ENCODE data around the gene ANTKMT. TPM values are rescaled to one million over a fixed set of nuclear protein-coding genes. Genes with fewer than 3 reads are reported as not detected.

ANTKMT gene
- total RNA-seq: 26.3 TPM

GRCh38 chr16:720990-721764 is at the start of gene ANTKMT:
Gene ANTKMT, plus strand, starts transcription at chr16:721146. Its CDS starts 129 bp downstream, at chr16:721275.
- ATAC-seq (peak; percentile 65), DNase-seq (ENCODE audit: low spot score) (peak; percentile 86)
- intact Hi-C loops (cut with DNase I): no loop called here

- DNase-seq (ENCODE audit: low spot score): no peak
- intact Hi-C loops (cut with DNase I): no loop called here
- no peak for ATAC-seq
Observed at GRCh38 chr16:671353-672131, 49.4 kb upstream of the ANTKMT start.

GRCh38 chr16:672371-672770 is 48.6 kb upstream of the ANTKMT start:
- intact Hi-C loops (cut with DNase I): no loop called here
- ATAC-seq: no peak
- no peak for DNase-seq (ENCODE audit: low spot score)

- intact Hi-C loops (cut with DNase I): no loop called here
- no peak for ATAC-seq
- no peak for DNase-seq (ENCODE audit: low spot score)
Observed at GRCh38 chr16:672851-673250, 48.1 kb upstream of the ANTKMT start.

GRCh38 chr16:673399-673991 is 47.5 kb upstream of the ANTKMT start:
- ATAC-seq (no peak), DNase-seq (ENCODE audit: low spot score) (no peak)
- intact Hi-C loops (cut with DNase I): no loop called here

GRCh38 chr16:674214-674881 is 46.6 kb upstream of the ANTKMT start:
- DNase-seq (ENCODE audit: low spot score): no peak
- intact Hi-C loops (cut with DNase I): no loop called here
- ATAC-seq: no peak

- DNase-seq (ENCODE audit: low spot score) (no peak), ATAC-seq (no peak)
- intact Hi-C loops (cut with DNase I): no loop called here
Observed at GRCh38 chr16:674968-675883, 45.7 kb upstream of the ANTKMT start, which contains the start of gene RHBDL1. Gene RHBDL1, plus strand, starts transcription at chr16:675671. Its CDS starts 120 bp downstream, at chr16:675791.

- intact Hi-C loops (cut with DNase I): no loop called here
- ATAC-seq (no peak), DNase-seq (ENCODE audit: low spot score) (no peak)
Observed at GRCh38 chr16:675884-676564, 44.9 kb upstream of the ANTKMT start.

- DNase-seq (ENCODE audit: low spot score) (no peak), ATAC-seq (no peak)
- intact Hi-C loops (cut with DNase I): no loop called here
Observed at GRCh38 chr16:676565-676902, 44.4 kb upstream of the ANTKMT start.

GRCh38 chr16:676913-677312 is 44.0 kb upstream of the ANTKMT start:
- DNase-seq (ENCODE audit: low spot score) (no peak), ATAC-seq (no peak)
- intact Hi-C loops (cut with DNase I): no loop called here

- intact Hi-C loops (cut with DNase I): no loop called here
- ATAC-seq (no peak), DNase-seq (ENCODE audit: low spot score) (no peak)
Observed at GRCh38 chr16:677316-678190, 43.4 kb upstream of the ANTKMT start.

- DNase-seq (ENCODE audit: low spot score): no peak
- peak; percentile 0 for ATAC-seq
- intact Hi-C loops (cut with DNase I): no loop called here
Observed at GRCh38 chr16:678209-678857, 42.6 kb upstream of the ANTKMT start.

GRCh38 chr16:678858-679813 is 41.8 kb upstream of the ANTKMT start:
- intact Hi-C loops (cut with DNase I): no loop called here
- ATAC-seq: peak; percentile 56
- DNase-seq (ENCODE audit: low spot score): peak; percentile 88

GRCh38 chr16:679814-680624 is 40.9 kb upstream of the ANTKMT start, which contains the start of gene STUB1:
Gene STUB1, plus strand, starts transcription at chr16:680410. Its CDS starts 116 bp downstream, at chr16:680526.
- intact Hi-C loops (cut with DNase I): no loop called here
- ATAC-seq: peak; percentile 74
- DNase-seq (ENCODE audit: low spot score): peak; percentile 95

- DNase-seq (ENCODE audit: low spot score) (no peak), ATAC-seq (no peak)
- intact Hi-C loops (cut with DNase I): no loop called here
Observed at GRCh38 chr16:680625-680945, 40.4 kb upstream of the ANTKMT start.

All from sciatic nerve (tissue), 2 donors.